Adrenal gland (tissue), 12 donors: ENCODE measurements around the gene MAD1L1. TPM values are rescaled to one million over a fixed set of nuclear protein-coding genes. Genes with fewer than 3 reads are reported as not detected.

Experiments
- DNase-seq, 7 donors: peaks; one replicate each; pipeline ENCODE4 v3.0.0-alpha.2; 2019 to 2020
- H3K27ac ChIP-seq, 5 donors: fragments of 200-600 bp; sonication (generic) in 4 of 5; 1 replicate in 3 of 5; 2 replicates in 2 of 5; pipeline versions ENCODE4 v1.5.1 to v1.8.0; 2016 to 2020; ENCODE audit warnings: mild to moderate bottlenecking in 1 of 5
- H3K27me3 ChIP-seq: fragments of 200-600 bp; 2 replicates; pipeline ENCODE4 v1.8.0; 2021
- H3K36me3 ChIP-seq, 2 donors: fragments of 200-600 bp; replicated peaks in 1 of 2; 1 replicate in 1 of 2; 2 replicates in 1 of 2; pipeline versions ENCODE4 v1.5.1 to v1.8.0; 2018 to 2022
- H3K4me1 ChIP-seq, 2 donors: fragments of 200-600 bp; replicated peaks in 1 of 2; 1 replicate in 1 of 2; 2 replicates in 1 of 2; pipeline versions ENCODE4 v1.5.1 to v1.8.0; 2018 to 2021
- H3K4me3 ChIP-seq, 4 donors: fragments of 200-600 bp; sonication (generic) in 3 of 4; one replicate each; pipeline ENCODE4 v1.5.1; 2016 to 2018
- H3K9me3 ChIP-seq, 3 donors: fragments of 200-600 bp; sonication (generic) in 1 of 3; replicated peaks in 1 of 3; 1 replicate in 2 of 3; 2 replicates in 1 of 3; pipeline versions ENCODE4 v1.5.1 to v1.8.0; 2016 to 2021
- POLR2A ChIP-seq, 2 donors: fragments of 450-650 bp; IDR thresholded peaks; one replicate each; pipeline ENCODE4 v1.6.1; 2017; ENCODE audit warnings: antibody characterized with exemption in 2 of 2, mild to moderate bottlenecking in 2 of 2, moderate library complexity in 1 of 2
- WGBS, 4 donors: extraction: QIAGEN DNeasy Blood & Tissue Kit in 2 of 4; methylation state at CpG; one replicate each; pipeline versions ENCODE4 v1.1.5 to v1.1.7; 2013 to 2017; 5-methylcytosine and 5-hydroxymethylcytosine counted together
- intact Hi-C, 2 donors: fragments of 100-400 bp; cut with DNase I; formaldehyde crosslinking; loops; one replicate each; pipeline versions ENCODE4 v1.14.1 to v1.15.0; 2022 to 2023
- polyA plus RNA-seq, 3 donors: library from polyadenylated mRNA; stranded (reverse); fragments of 200-250 nt in 2 of 3; fragments of 350-450 nt in 1 of 3; fragmentation: Illumina TruSeq in 1 of 3; extraction: RNeasy Lipid Tissue Mini Kit (QIAGEN cat#74804) in 1 of 3; gene quantifications; one replicate each; pipeline ENCODE4 v1.2.3, GENCODE V29; 2013 to 2014
- total RNA-seq, 9 donors: library from RNA; depleted of rRNA in 4 of 9; stranded (reverse); fragments of >200 nt in 4 of 9; fragments of 120-200 nt in 1 of 9; fragmentation: NEBNext Ultra II Directional in 1 of 9; extraction: Animal tissue kit (Norgen Biotek cat#: 25700) in 1 of 9; gene quantifications; one replicate each; pipeline versions ENCODE4 v1.1.0 to v1.2.4, GENCODE V29; 2013 to 2023
- TF ChIP-seq, protein P1 (sequence below), 6 experiments: fragments of 450-650 bp in 4 of 6; fragments of 200-600 bp in 2 of 6; sonication (generic) in 1 of 6; IDR thresholded peaks; 1 replicate in 5 of 6; 2 replicates in 1 of 6; pipeline versions ENCODE4 v1.5.1 to v1.8.0; 2016 to 2021; ENCODE audit warnings: antibody characterized with exemption in 6 of 6, mild to moderate bottlenecking in 2 of 6, moderate library complexity in 1 of 6
- donor health status: healthy with polysubstance abuse.
- donor health status: Bipolar disorder and iron deficiency.
- donor health status: DM: yes; HTN: yes; CAD: no.
- donor health status: DM: no; HTN: no; CAD: no.
- donor health status: DM: no; HTN: no; CAD: no.
- donor health status: DM: yes; HTN: yes; CAD: no.

MAD1L1 gene
- total and polyA plus RNA-seq, 12 donors, result 6.7 to 87.7 (median 28.9) TPM

GRCh38 chr7:1902231-1902855, 330.4 kb downstream of the MAD1L1 start:
- no peaks in the 10 kb centered on the region for H3K36me3 ChIP-seq
- no peak for DNase-seq
- H3K4me1 ChIP-seq, result no peaks in the 10 kb centered on the region
- WGBS, 4 donors, result 88 to 93% (median 92%) methylated on average over 26 of the region's 26 CpGs
- intact Hi-C loops, result no loop called here
- H3K9me3 ChIP-seq, result no peaks in the 10 kb centered on the region
- no peak overlapping the region for H3K4me3 ChIP-seq
- no peaks in the 10 kb centered on the region for H3K27me3 ChIP-seq
- H3K27ac ChIP-seq, result no peak overlapping the region
- TF ChIP-seq POLR2A (IDR thresholded peaks at IDR 0.05), result no peak
- TF ChIP-seq, protein P1, sequence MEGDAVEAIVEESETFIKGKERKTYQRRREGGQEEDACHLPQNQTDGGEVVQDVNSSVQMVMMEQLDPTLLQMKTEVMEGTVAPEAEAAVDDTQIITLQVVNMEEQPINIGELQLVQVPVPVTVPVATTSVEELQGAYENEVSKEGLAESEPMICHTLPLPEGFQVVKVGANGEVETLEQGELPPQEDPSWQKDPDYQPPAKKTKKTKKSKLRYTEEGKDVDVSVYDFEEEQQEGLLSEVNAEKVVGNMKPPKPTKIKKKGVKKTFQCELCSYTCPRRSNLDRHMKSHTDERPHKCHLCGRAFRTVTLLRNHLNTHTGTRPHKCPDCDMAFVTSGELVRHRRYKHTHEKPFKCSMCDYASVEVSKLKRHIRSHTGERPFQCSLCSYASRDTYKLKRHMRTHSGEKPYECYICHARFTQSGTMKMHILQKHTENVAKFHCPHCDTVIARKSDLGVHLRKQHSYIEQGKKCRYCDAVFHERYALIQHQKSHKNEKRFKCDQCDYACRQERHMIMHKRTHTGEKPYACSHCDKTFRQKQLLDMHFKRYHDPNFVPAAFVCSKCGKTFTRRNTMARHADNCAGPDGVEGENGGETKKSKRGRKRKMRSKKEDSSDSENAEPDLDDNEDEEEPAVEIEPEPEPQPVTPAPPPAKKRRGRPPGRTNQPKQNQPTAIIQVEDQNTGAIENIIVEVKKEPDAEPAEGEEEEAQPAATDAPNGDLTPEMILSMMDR (IDR thresholded peaks at IDR 0.05), result no peak

- Histone ChIP-seq H3K9me3 (no peaks in the 10 kb centered on the region), H3K4me3 (no peak overlapping the region), H3K27ac (no peak overlapping the region), H3K4me1 (no peaks in the 10 kb centered on the region), H3K36me3 (no peaks in the 10 kb centered on the region), H3K27me3 (no peaks in the 10 kb centered on the region)
- WGBS, 4 donors, result 88 to 98% (median 91%) methylated on average over 7 to 18 of the region's 18 CpGs
- DNase-seq, result no peak
- TF ChIP-seq POLR2A (IDR thresholded peaks at IDR 0.05), result no peak
- TF ChIP-seq, protein P1 (IDR thresholded peaks at IDR 0.05), result no peak
- intact Hi-C loops, result no loop called here
Observed at GRCh38 chr7:1901431-1902210, 331.1 kb downstream of the MAD1L1 start.

DNA sequence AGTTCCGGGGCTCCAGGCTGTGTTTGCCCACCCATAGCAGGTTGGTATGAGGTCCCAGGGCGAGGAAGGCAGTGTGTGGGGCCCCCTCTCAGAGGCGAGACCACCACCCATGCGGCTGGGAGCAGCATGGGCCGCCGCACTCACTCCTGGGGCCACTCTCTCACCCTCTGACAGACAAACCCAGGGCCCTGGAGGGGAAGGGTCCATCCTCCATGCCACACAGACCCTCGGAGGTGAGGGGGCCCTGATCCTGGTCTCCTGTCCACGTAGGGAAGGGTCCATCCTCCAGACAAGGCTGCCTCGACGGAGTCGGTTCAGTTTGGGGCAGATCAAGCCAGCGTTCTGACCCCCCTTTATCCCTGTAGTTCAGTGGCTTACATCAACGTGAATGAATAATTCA, 331.9 kb downstream of the MAD1L1 start:
- H3K9me3 ChIP-seq, result no peaks in the 10 kb centered on the region
- TF ChIP-seq POLR2A (IDR thresholded peaks at IDR 0.05), result no peak
- TF ChIP-seq, protein P1 (IDR thresholded peaks at IDR 0.05), result no peak
- no peaks in the 10 kb centered on the region for H3K4me1 ChIP-seq
- no peak for DNase-seq
- intact Hi-C loops, result no loop called here
- no peaks in the 10 kb centered on the region for H3K27me3 ChIP-seq
- H3K36me3 ChIP-seq, result no peaks in the 10 kb centered on the region
- no peak overlapping the region for H3K4me3 ChIP-seq
- 91 to 95% (median 94%) methylated on average over 6 to 13 of the region's 13 CpGs for WGBS, 4 donors
- no peak overlapping the region for H3K27ac ChIP-seq

DNA sequence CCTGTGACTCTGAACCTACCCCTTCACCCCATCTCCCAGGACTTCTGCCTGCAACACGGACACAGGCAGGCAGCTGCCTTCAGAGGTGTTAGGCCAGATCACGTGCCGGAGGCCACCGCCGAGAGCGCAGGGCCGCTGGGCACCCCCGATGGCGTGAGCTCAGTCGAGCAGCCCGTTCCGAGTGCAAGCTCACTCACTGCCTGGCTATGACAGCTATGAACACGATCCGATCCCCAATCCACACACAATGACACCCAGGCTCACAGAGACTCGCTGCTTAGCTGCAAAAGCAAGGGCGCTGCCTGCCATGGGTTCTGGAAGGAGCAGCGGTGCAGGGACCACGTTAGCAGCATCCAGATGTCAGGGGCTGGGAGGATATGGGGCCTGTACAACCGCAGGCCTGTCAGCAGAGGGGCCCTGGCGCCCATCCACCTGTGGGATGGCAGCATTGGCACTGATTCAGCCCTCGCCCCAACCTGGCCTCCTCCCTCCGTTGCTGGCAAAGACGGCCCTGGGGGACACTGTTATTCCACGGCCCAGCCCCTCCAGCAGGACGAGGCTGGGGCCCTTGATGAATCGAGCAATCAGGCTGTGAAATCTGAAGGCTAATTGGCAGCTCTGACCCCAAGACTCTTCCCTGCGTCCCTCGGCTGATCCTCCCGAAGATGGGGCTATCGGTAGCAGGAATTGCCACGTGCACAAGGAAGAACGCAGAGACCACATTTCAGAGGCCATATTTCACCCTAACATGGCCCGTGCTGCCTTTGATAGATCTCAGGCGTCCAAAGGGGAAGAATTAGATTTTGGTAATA, 332.6 kb downstream of the MAD1L1 start:
- Histone ChIP-seq H3K27me3 (no peaks in the 10 kb centered on the region), H3K9me3 (no peaks in the 10 kb centered on the region), H3K4me1 (no peaks in the 10 kb centered on the region), H3K36me3 (no peaks in the 10 kb centered on the region), H3K27ac (no peak overlapping the region), H3K4me3 (no peak overlapping the region)
- intact Hi-C loops, result no loop called here
- 89 to 91% (median 90%) methylated on average over 20 to 34 of the region's 34 CpGs for WGBS, 4 donors
- DNase-seq, result no peak
- no peak for TF ChIP-seq POLR2A (IDR thresholded peaks at IDR 0.05)
- TF ChIP-seq, protein P1 (IDR thresholded peaks at IDR 0.05), result no peak
